Cortex of kidney (tissue), 1 donor: ENCODE results near the gene GCH1.

Experiments used
- DNase-seq: peaks from one replicate; lab custom pipeline; 2025; lab: John Stamatoyannopoulos, UW

Gene GCH1

GRCh38 chr14:54866588-54866987, 36.0 kb downstream of the GCH1 start:
- DNase-seq = no peak

- no peak for DNase-seq
Measured at GRCh38 chr14:54864526-54864925, 38.1 kb downstream of the GCH1 start.

- no peak for DNase-seq
Measured at GRCh38 chr14:54857830-54858269, 44.8 kb downstream of the GCH1 start.

- DNase-seq = no peak
Measured at GRCh38 chr14:54856152-54856551, 46.5 kb downstream of the GCH1 start.

- DNase-seq = no peak
Measured at GRCh38 chr14:54854181-54854580, 48.4 kb downstream of the GCH1 start.

- no peak for DNase-seq
Measured at GRCh38 chr14:54853339-54853738, 49.3 kb downstream of the GCH1 start.

- DNase-seq = no peak
Measured at GRCh38 chr14:54852215-54852614, 50.4 kb downstream of the GCH1 start.

- no peak for DNase-seq
Measured at GRCh38 chr14:54848910-54849309, 53.7 kb downstream of the GCH1 start.

GRCh38 chr14:54845641-54846040, 57.0 kb downstream of the GCH1 start:
- DNase-seq = no peak

GRCh38 chr14:54844479-54844878, 58.1 kb downstream of the GCH1 start:
- DNase-seq = no peak

- no peak for DNase-seq
Measured at GRCh38 chr14:54840798-54841197, 61.8 kb downstream of the GCH1 start.

GRCh38 chr14:54840336-54840735, 62.3 kb downstream of the GCH1 start:
- no peak for DNase-seq

GRCh38 chr14:54839701-54840119, 62.9 kb downstream of the GCH1 start:
- DNase-seq = no peak

- DNase-seq = no peak
Measured at GRCh38 chr14:54838931-54839512, 63.6 kb downstream of the GCH1 start.

GRCh38 chr14:54837508-54838149, 65.0 kb downstream of the GCH1 start:
- no peak for DNase-seq

GRCh38 chr14:54836231-54836630, 66.4 kb downstream of the GCH1 start:
- DNase-seq = no peak

GRCh38 chr14:54834727-54835126, 67.9 kb downstream of the GCH1 start:
- DNase-seq = no peak

GRCh38 chr14:54834081-54834480, 68.5 kb downstream of the GCH1 start:
- no peak for DNase-seq

- DNase-seq = no peak
Measured at GRCh38 chr14:54830650-54831049, 72.0 kb downstream of the GCH1 start.

- DNase-seq = no peak
Measured at GRCh38 chr14:54829486-54830224, 73.0 kb downstream of the GCH1 start.

GRCh38 chr14:54828037-54828436, 74.6 kb downstream of the GCH1 start:
- DNase-seq = no peak

- DNase-seq = no peak
Measured at GRCh38 chr14:54823757-54824549, 78.7 kb downstream of the GCH1 start.
